Astrocyte of the hippocampus (primary cell): Measurements from ENCODE around the gene SPDYE2B.
"Not testable (repeated sequence)": the region's sequence is repeated elsewhere in the genome, so short reads cannot be mapped to it uniquely, and the experiment has no call there.

ENCODE experiments used
- DNase-seq: peaks from one replicate; pipeline ENCODE4 v3.0.0; 2011; ENCODE audit warnings: low read depth, low spot score

Gene SPDYE2B

DNA sequence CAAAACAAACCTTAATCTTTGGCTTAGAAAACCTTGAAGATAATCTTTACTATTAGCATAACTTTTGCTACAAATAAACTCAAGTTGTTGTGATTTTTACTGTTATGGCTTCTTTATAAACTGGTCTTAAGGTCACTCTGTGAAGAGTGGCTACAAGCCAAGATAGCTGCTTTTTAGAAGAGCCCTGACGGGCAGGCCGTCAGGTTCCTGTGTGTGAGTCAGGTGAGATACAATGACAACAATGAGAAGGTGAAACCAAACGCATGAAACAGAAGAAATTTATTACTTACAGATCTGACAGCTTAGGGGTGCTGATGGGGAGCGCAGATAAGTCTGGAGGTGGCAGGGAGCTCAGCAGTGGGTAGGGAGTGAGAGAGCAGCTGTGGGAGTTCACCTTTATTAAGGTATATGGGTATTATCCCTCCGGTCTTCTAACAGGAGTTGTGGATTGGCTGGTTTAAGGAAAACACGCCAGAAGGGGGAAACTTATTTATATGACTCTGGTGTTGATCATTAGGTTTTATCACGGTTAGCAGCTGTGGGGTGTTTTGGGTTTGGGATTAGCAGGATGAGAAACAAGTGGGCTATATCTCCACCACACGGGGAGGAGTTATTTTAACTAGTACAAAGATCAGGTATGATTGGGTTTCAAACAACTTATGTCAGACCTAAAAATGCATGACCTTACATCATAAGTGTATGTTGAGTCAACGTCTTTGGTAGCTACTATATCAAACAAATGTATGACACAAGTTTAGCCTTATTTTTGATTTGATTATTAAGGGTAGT is 49.0 kb downstream of the SPDYE2B start:
- DNase-seq = not testable (repeated sequence)
